Uterus (tissue), 2 donors: ENCODE measurements around the gene TBL1X.

Experiments
- CTCF ChIP-seq, 4 experiments: fragments of 200-600 bp in 2 of 4; fragments of 450-650 bp in 2 of 4; sonication (generic) in 2 of 4; IDR thresholded peaks; one replicate each; pipeline ENCODE4 v1.5.1; 2016 to 2019; ENCODE audit warnings: antibody characterized with exemption in 4 of 4, mild to moderate bottlenecking in 2 of 4, moderate library complexity in 1 of 4
- POLR2A ChIP-seq, 2 donors: fragments of 450-650 bp; IDR thresholded peaks; one replicate each; pipeline ENCODE4 v1.6.1; 2016; ENCODE audit warnings: antibody characterized with exemption in 2 of 2, mild to moderate bottlenecking in 1 of 2, moderate library complexity in 1 of 2

DNA sequence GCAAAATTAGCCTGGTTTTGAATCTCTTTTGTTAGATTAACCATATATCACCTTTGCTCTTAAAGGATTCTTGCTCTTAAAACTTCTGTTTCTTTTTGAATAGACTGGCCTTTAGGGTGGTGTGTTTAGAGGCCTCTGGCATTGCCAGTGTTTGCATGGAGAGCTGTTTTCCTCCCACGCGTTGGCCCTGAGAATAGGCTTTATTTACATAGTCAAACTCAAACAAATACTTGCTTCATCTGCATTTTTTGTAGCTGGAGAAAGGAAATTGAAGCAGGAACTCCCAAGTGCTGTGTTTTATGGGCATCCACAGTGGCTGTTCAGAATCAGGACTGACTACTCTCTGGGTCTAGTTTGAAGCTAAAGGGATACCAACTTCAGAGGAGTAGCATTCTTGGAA lies 324.1 kb downstream of the TBL1X start:
- TF ChIP-seq POLR2A (IDR thresholded peaks at IDR 0.05) (no peak), CTCF (IDR thresholded peaks at IDR 0.05) (no peak)
